Body of pancreas (tissue), 4 donors: ENCODE measurements around the gene STRIP1. TPM values are rescaled to one million over a fixed set of nuclear protein-coding genes. Genes with fewer than 3 reads are reported as not detected.

Experiments used
- ATAC-seq: fragments of 150-250 bp; one replicate; pipeline ENCODE4 v1.9.1; 2016
- DNase-seq, 4 donors: peaks; one replicate each; pipeline ENCODE4 v3.0.0-alpha.2; 2019
- H3K27ac ChIP-seq, 4 donors: fragments of 200-600 bp; sonication (generic); 1 replicate in 3 of 4; 2 replicates in 1 of 4; pipeline versions ENCODE4 v1.5.1 to v1.6.1; 2016 to 2019; ENCODE audit warnings: mild to moderate bottlenecking in 1 of 4, mixed read lengths in 1 of 4, moderate library complexity in 1 of 4
- H3K27me3 ChIP-seq, 2 donors: fragments of 200-600 bp; sonication (generic); one replicate each; pipeline ENCODE4 v1.6.0; 2016; ENCODE audit warnings: mild to moderate bottlenecking in 1 of 2
- H3K36me3 ChIP-seq, 2 donors: fragments of 200-600 bp; sonication (generic); replicated peaks in 1 of 2; 2 replicates each; pipeline ENCODE4 v1.5.1; 2016; ENCODE audit warnings: low read depth in 2 of 2; ENCODE audit not compliant: insufficient read depth in 1 of 2
- H3K4me1 ChIP-seq: fragments of 200-600 bp; sonication (generic); one replicate; pipeline ENCODE4 v1.6.0; 2016
- H3K4me3 ChIP-seq, 2 donors: fragments of 200-600 bp; sonication (generic); 1 replicate in 1 of 2; 2 replicates in 1 of 2; pipeline ENCODE4 v1.5.1; 2016 to 2019
- H3K9me3 ChIP-seq, 3 donors: fragments of 200-600 bp; sonication (generic); 1 replicate in 2 of 3; 2 replicates in 1 of 3; pipeline ENCODE4 v1.5.1; 2016
- CTCF ChIP-seq, 7 experiments: fragments of 450-650 bp in 4 of 7; fragments of 200-600 bp in 3 of 7; sonication (generic) in 3 of 7; IDR thresholded peaks; one replicate each; pipeline ENCODE4 v1.5.1; 2016 to 2019; ENCODE audit warnings: antibody characterized with exemption in 7 of 7
- POLR2A ChIP-seq, 3 donors: fragments of 450-650 bp; IDR thresholded peaks; one replicate each; pipeline ENCODE4 v1.6.1; 2016; ENCODE audit warnings: antibody characterized with exemption in 3 of 3, mild to moderate bottlenecking in 2 of 3
- WGBS, 2 donors: methylation state at CpG; one replicate each; pipeline ENCODE4 v1.1.5; 2017; 5-methylcytosine and 5-hydroxymethylcytosine counted together
- intact Hi-C: fragments of 100-400 bp; cut with DNase I; formaldehyde crosslinking; loops from one replicate; pipeline ENCODE4 v1.15.1; 2023
- total RNA-seq, 2 donors: library from RNA; depleted of rRNA; stranded (reverse); fragments of >200 nt; gene quantifications; one replicate each; pipeline ENCODE4 v1.1.0, GENCODE V29; 2016

STRIP1 gene
- total RNA-seq, 2 donors from 2014 or later, result 22.7 to 24.1 TPM

GRCh38 chr1:110039641-110040040, 5.2 kb downstream of the STRIP1 start:
- no peaks in the 10 kb centered on the region for H3K9me3 ChIP-seq
- DNase-seq, result peak in 3 of 4 donors; percentile 27 to 56 (median 34)
- no peak overlapping the region for H3K27ac ChIP-seq
- peaks cover 7 to 47% of the 10 kb centered on the region in 2 donors for H3K36me3 ChIP-seq
- TF ChIP-seq POLR2A (IDR thresholded peaks at IDR 0.05) (no peak), CTCF (IDR thresholded peaks at IDR 0.05) (no peak)
- H3K4me1 ChIP-seq, result peaks cover 11% of the 10 kb centered on the region
- intact Hi-C loops, result no loop called here
- H3K27me3 ChIP-seq, result no peaks in the 10 kb centered on the region
- H3K4me3 ChIP-seq, result no peak overlapping the region
- 60 to 72% methylated on average over 3 to 4 of the region's 4 CpGs for WGBS, 2 donors
- no peak for ATAC-seq

- H3K4me3 ChIP-seq, result no peak overlapping the region
- H3K9me3 ChIP-seq, result no peaks in the 10 kb centered on the region
- ATAC-seq (no peak), DNase-seq (no peak)
- TF ChIP-seq POLR2A (IDR thresholded peaks at IDR 0.05) (no peak), CTCF (IDR thresholded peaks at IDR 0.05) (no peak)
- no peak overlapping the region for H3K27ac ChIP-seq
- H3K4me1 ChIP-seq, result peaks cover 7% of the 10 kb centered on the region
- H3K36me3 ChIP-seq, result peaks cover 7 to 50% of the 10 kb centered on the region in 2 donors
- 92 to 97% methylated on average over 4 of the region's 4 CpGs for WGBS, 2 donors
- intact Hi-C loops, result no loop called here
- no peaks in the 10 kb centered on the region for H3K27me3 ChIP-seq
Measured at GRCh38 chr1:110040548-110040947, 6.1 kb downstream of the STRIP1 start.

GRCh38 chr1:110043016-110043415, 8.6 kb downstream of the STRIP1 start:
- no peaks in the 10 kb centered on the region for H3K4me1 ChIP-seq
- no peak overlapping the region for H3K27ac ChIP-seq
- intact Hi-C loops, result no loop called here
- DNase-seq, result no peak
- no peak for ATAC-seq
- H3K27me3 ChIP-seq, result no peaks in the 10 kb centered on the region
- no peaks in the 10 kb centered on the region for H3K9me3 ChIP-seq
- no peak overlapping the region for H3K4me3 ChIP-seq
- no peak for TF ChIP-seq CTCF (IDR thresholded peaks at IDR 0.05)
- H3K36me3 ChIP-seq, result peaks cover 11 to 63% of the 10 kb centered on the region in 2 donors
- 93 to 98% methylated on average over 10 of the region's 10 CpGs for WGBS, 2 donors

GRCh38 chr1:110047463-110047862, 13.0 kb downstream of the STRIP1 start:
- no peak overlapping the region for H3K27ac ChIP-seq
- H3K9me3 ChIP-seq, result no peaks in the 10 kb centered on the region
- ATAC-seq, result no peak
- TF ChIP-seq POLR2A (IDR thresholded peaks at IDR 0.05) (no peak), CTCF (IDR thresholded peaks at IDR 0.05) (no peak)
- 71 to 75% methylated on average over 3 of the region's 3 CpGs for WGBS, 2 donors
- no peak overlapping the region for H3K4me3 ChIP-seq
- no peak for DNase-seq
- peaks cover 10% of the 10 kb centered on the region for H3K4me1 ChIP-seq
- H3K27me3 ChIP-seq, result no peaks in the 10 kb centered on the region
- H3K36me3 ChIP-seq, result peaks cover 11 to 41% of the 10 kb centered on the region in 2 donors
- intact Hi-C loops, result no loop called here

GRCh38 chr1:110048240-110048639, 13.8 kb downstream of the STRIP1 start:
- 77 to 87% methylated on average over 4 to 5 of the region's 5 CpGs for WGBS, 2 donors
- ATAC-seq, result no peak
- Histone ChIP-seq H3K27me3 (no peaks in the 10 kb centered on the region), H3K9me3 (no peaks in the 10 kb centered on the region), H3K36me3 (peaks cover 11 to 38% of the 10 kb centered on the region in 2 donors), H3K4me1 (peaks cover 10% of the 10 kb centered on the region), H3K4me3 (no peak overlapping the region), H3K27ac (no peak overlapping the region)
- TF ChIP-seq CTCF (IDR thresholded peaks at IDR 0.05) (no peak), POLR2A (IDR thresholded peaks at IDR 0.05) (no peak)
- intact Hi-C loops, result no loop called here
- DNase-seq, result no peak
